RWPE2 (cell line): ENCODE data around the gene CACNA2D1.

ENCODE experiments used
- ATAC-seq: fragments of 200-7000 bp; cut with Tn5 transposase; 3 replicates; pipeline ENCODE4 v1.9.1; 2021; ENCODE audit warnings: low read depth
- DNase-seq: peaks from one replicate; pipeline ENCODE4 v3.0.0-alpha.2; 2020; ENCODE audit warnings: low spot score
- H3K27ac ChIP-seq: fragments of 450-650 bp; 2 replicates; pipeline ENCODE4 v1.5.1; 2017; ENCODE audit warnings: mild to moderate bottlenecking; ENCODE audit not compliant: poor library complexity, severe bottlenecking
- H3K27me3 ChIP-seq: fragments of 250-450 bp; sonication (Bioruptor Pico); 2 replicates; pipeline ENCODE4 v1.5.1; 2021; ENCODE audit warnings: mild to moderate bottlenecking, moderate library complexity; ENCODE audit not compliant: insufficient read depth, poor library complexity, severe bottlenecking
- H3K36me3 ChIP-seq: fragments of 250-450 bp; sonication (Bioruptor Pico); 2 replicates; pipeline ENCODE4 v1.5.1; 2020; ENCODE audit warnings: low read depth, mild to moderate bottlenecking, moderate library complexity
- H3K4me1 ChIP-seq: fragments of 250-450 bp; sonication (Bioruptor Pico); 2 replicates; pipeline ENCODE4 v1.5.1; 2021; ENCODE audit warnings: mild to moderate bottlenecking, moderate library complexity; ENCODE audit not compliant: insufficient read depth, poor library complexity, severe bottlenecking
- H3K4me3 ChIP-seq: fragments of 250-450 bp; sonication (Bioruptor Pico); 2 replicates; pipeline ENCODE4 v1.5.1; 2021; ENCODE audit warnings: mild to moderate bottlenecking, moderate library complexity; ENCODE audit not compliant: severe bottlenecking
- H3K9me3 ChIP-seq: fragments of 250-450 bp; sonication (Bioruptor Pico); 2 replicates; pipeline ENCODE4 v1.5.1; 2021; ENCODE audit warnings: mild to moderate bottlenecking, moderate library complexity; ENCODE audit not compliant: severe bottlenecking
- TF ChIP-seq, protein P1 (sequence below): fragments of 450-650 bp; IDR thresholded peaks from one replicate; pipeline ENCODE4 v1.5.1; 2017; ENCODE audit warnings: mild to moderate bottlenecking, moderate library complexity; ENCODE audit not compliant: poor library complexity, severe bottlenecking

The CACNA2D1 gene

GRCh38 chr7:82293467-82293866, 150.1 kb downstream of the CACNA2D1 start:
- no peak for DNase-seq

GRCh38 chr7:82291931-82292330, 151.6 kb downstream of the CACNA2D1 start:
- Histone ChIP-seq H3K9me3 (no peaks in the 10 kb centered on the region), H3K4me1 (peaks cover 5% of the 10 kb centered on the region), H3K36me3 (no peaks in the 10 kb centered on the region), H3K27me3 (no peaks in the 10 kb centered on the region), H3K27ac (no peak overlapping the region), H3K4me3 (no peak overlapping the region)
- DNase-seq, result no peak
- TF ChIP-seq, protein P1, sequence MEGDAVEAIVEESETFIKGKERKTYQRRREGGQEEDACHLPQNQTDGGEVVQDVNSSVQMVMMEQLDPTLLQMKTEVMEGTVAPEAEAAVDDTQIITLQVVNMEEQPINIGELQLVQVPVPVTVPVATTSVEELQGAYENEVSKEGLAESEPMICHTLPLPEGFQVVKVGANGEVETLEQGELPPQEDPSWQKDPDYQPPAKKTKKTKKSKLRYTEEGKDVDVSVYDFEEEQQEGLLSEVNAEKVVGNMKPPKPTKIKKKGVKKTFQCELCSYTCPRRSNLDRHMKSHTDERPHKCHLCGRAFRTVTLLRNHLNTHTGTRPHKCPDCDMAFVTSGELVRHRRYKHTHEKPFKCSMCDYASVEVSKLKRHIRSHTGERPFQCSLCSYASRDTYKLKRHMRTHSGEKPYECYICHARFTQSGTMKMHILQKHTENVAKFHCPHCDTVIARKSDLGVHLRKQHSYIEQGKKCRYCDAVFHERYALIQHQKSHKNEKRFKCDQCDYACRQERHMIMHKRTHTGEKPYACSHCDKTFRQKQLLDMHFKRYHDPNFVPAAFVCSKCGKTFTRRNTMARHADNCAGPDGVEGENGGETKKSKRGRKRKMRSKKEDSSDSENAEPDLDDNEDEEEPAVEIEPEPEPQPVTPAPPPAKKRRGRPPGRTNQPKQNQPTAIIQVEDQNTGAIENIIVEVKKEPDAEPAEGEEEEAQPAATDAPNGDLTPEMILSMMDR, result no peak
- no peak for ATAC-seq

More at GRCh38 chr7:82293467-82293866, 150.1 kb downstream of the CACNA2D1 start:
- H3K36me3 ChIP-seq, result no peaks in the 10 kb centered on the region
- H3K4me1 ChIP-seq, result peaks cover 5% of the 10 kb centered on the region
- no peaks in the 10 kb centered on the region for H3K9me3 ChIP-seq
- no peak for ATAC-seq
- H3K27me3 ChIP-seq, result no peaks in the 10 kb centered on the region
- H3K4me3 ChIP-seq, result no peak overlapping the region
- TF ChIP-seq, protein P1, result no peak
- H3K27ac ChIP-seq, result no peak overlapping the region

GRCh38 chr7:82289889-82290288, 153.7 kb downstream of the CACNA2D1 start:
- Histone ChIP-seq H3K9me3 (no peaks in the 10 kb centered on the region), H3K36me3 (no peaks in the 10 kb centered on the region), H3K27me3 (no peaks in the 10 kb centered on the region), H3K4me1 (peaks cover 5% of the 10 kb centered on the region), H3K4me3 (no peak overlapping the region), H3K27ac (no peak overlapping the region)
- no peak for DNase-seq
- ATAC-seq, result no peak
- TF ChIP-seq, protein P1, result no peak

DNA sequence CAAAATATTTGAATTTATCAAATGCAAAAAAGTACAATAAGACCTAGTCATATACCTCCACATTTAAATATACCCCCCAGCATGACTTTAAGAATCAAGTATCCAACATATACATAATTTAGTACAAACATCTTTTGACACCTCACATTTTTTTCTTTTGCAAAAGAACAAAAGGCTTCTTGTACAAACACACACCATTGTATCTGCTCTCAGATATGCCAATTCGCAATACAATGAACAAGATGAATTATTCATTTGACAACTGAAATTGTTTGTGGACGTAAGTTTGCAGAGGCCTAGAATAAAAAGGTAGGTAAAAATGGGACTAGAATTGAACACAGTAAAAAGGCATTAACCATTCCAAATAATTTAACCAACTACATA, 154.4 kb downstream of the CACNA2D1 start:
- DNase-seq, result no peak
- Histone ChIP-seq H3K27ac (no peak overlapping the region), H3K4me1 (peaks cover 3% of the 10 kb centered on the region), H3K27me3 (no peaks in the 10 kb centered on the region), H3K4me3 (no peak overlapping the region), H3K9me3 (no peaks in the 10 kb centered on the region), H3K36me3 (no peaks in the 10 kb centered on the region)
- ATAC-seq, result no peak
- TF ChIP-seq, protein P1, result no peak

- no peaks in the 10 kb centered on the region for H3K36me3 ChIP-seq
- DNase-seq, result no peak
- no peak for ATAC-seq
- no peaks in the 10 kb centered on the region for H3K4me1 ChIP-seq
- H3K9me3 ChIP-seq, result no peaks in the 10 kb centered on the region
- no peak overlapping the region for H3K27ac ChIP-seq
- no peak overlapping the region for H3K4me3 ChIP-seq
- no peaks in the 10 kb centered on the region for H3K27me3 ChIP-seq
- TF ChIP-seq, protein P1, result no peak
These were observed 156.8 kb downstream of the CACNA2D1 start for GRCh38 chr7:82286798-82287140.
